ENCODE measurements around the gene UGGT2.
"Not testable (repeated sequence)": the region's sequence is repeated elsewhere in the genome, so short reads cannot be mapped to it uniquely, and the experiment has no call there.

Gene UGGT2

DNA sequence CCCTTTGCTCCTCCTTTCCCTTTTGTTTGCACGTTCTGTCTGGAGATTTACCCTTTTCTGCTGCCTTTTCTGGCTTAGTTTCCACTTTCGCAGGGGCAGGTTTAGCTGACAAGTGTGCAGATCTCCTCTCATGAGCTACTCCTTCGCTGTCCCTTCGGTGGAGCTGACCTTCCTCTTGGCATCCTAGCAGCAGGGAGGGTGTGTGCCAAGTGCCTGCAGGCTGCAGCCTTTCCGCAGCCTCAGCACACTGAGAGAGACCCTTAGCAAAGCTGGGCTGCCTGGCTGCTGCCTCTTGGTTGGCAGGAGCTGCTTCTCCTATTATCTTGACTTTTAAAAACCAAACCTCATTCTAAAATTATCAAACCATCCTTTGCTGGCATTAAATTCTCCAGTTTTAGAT is 243.8 kb downstream of the UGGT2 start:
- DNase-seq = no peak

DNA sequence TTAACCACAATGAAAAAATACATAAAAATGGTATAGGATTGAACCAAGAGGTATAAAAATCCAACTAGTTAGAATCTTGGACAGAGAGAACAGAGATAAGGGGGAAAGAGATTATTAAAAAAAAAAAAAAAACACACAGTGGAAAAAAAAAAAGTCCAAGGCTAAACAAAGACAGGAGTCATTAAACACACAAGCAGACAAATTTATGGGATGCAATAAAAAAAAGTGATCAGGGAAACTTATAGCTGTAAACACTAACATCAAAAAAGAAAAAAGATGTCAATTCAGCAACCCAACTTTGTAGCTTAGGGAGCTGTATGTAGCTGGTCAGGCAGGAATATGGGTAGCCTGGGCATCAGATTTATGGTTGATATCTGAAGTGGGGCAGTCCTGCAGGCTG is 247.3 kb downstream of the UGGT2 start:
- no peak for DNase-seq

DNA sequence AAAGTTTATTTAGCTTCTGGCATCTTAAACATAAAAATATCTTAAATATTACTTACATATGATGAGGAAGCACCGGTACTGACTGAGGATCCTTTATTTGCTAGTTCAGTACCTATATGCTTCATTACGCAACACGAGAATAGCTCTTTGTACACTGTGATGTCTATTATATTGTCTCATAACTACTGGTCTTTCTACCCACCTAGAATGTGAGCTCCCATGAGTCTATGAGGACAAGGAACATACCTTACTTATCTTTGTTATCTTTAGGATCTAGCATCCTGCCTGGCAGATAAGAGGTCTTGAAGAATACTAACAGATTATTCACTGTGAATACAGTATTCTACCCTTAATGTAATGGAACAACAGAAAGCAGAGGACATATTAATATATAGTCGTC is 251.4 kb downstream of the UGGT2 start:
- DNase-seq = no peak

DNA sequence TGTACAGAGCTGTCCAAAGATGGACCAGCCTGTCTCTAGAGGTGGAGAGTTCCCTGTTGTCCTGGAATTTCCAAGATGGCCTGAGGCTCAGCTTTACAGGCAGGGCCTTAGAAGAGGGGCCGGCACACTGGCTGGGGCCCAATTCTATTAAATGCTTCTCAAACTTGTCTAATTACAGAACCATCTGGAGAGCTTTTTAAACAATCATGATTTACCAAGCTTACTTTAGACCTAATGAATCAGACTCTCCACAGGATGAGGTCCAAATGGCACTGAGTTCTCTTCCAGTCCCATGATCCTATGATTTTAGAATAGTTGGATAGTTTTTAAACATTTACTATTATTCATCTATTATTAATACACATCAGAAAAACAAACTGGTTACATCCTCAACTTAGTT is 252.8 kb downstream of the UGGT2 start:
- no peak for DNase-seq

DNA sequence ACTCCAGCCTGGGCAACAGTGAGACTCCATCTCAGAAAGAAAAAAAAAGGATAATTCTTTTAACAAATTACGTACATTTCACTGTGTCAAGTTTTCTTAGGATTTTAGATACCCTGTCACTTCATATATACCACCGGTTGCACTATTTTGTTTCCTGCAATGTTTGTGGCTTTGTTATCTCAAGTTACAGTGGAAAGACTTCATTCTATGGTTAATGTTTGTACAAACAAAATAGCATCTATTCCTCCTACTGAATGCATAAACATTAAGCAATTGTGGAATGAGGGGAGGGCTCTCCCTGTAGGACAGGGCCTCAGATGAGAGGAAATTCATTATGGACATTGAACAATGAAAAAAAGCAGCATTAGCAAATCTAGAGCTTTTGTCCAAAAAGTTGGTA is 256.2 kb downstream of the UGGT2 start:
- no peak for DNase-seq

DNA sequence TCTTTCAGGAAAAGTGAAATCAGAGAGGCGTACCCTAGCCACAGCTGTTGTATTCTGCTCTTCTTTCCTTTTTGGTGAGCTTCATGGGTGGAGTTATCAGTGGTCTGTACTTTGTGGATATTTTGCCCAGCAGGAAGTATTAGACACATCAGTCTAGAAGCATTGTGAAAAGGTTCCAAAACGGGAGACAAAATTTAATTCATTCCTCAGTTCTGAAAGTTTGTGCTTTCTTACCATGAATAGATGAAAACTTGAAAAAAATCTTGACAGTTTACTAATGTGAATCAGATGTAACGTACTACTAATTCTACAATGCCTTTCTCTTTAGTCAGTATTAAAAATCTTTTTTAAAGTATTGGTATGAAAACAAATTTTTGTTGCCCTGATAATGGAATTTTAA is 259.4 kb downstream of the UGGT2 start:
- no peak for DNase-seq

DNA sequence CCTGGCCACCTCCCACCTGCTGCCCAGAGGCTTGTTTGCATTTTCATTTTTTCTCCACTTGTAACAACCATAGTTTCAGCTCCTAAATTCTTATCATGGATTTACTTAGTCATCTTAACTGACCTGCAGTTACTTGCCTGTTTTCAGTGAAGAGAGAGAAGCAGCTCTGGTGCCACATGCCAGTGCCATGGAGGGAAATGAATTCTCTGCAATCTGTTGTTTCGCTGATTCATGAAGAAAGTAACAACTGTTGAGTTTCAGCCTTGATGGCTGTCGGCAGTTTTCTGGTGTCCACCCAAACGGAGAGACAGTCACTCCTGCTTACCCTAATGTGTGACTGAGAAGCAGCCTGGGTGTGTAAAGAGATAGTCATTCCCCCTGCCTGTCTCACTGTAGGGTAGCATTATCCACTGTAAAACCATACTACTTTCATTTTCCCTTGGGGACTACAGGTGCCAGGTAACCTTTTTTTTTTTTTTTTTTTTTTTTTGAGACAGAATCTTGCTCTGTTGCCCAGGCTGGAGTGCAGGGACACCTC is 260.1 kb downstream of the UGGT2 start:
- no peak for DNase-seq

DNA sequence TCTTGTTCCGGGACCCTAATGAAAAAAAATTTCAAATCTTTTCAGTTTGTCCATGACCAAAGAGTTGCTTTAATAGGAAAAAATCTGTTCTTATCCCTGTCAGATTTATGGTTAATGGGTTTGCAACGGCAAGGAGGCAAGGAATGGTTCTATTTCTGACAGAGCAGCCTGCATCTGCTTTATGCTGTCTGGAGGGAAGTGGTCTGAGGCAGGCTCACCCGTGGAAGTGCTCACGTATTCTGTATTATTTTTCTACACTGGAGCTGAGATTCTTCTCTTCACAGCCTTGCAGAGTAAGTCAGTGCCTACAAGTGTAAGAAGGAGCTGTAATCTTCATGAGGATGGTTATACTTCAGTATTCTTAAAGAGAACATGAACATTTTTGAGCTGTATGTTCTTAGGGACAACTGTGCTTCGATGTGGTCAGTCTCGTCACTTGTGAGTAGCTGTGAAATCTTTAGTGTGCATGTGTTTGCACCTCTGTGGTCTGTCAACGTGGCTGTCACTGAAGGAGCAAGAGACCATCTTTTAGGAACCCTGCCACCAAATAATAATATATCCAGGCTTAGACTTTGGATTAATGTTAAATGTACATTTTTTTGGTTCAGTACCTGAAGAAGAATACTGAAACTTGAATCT is 262.0 kb downstream of the UGGT2 start:
- DNase-seq = no peak

DNA sequence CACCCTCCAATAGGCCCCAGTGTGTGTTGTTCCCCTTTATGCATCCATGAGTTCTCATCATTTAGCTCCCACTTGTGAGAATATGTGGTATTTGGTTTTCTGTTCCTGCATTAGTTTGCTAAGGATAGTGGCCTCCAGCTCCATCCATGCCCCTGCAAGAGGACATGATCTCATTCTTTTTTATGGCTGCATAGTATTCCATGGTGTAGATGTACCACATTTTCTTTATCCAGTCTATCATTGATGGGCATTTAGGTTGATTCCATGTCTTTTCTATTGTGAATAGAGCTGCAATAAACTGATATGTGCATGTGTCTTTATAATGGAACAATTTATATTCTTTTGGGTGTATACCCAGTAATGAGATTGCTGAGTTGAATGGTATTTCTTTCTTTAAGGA is 263.9 kb downstream of the UGGT2 start:
- not testable (repeated sequence) for DNase-seq

DNA sequence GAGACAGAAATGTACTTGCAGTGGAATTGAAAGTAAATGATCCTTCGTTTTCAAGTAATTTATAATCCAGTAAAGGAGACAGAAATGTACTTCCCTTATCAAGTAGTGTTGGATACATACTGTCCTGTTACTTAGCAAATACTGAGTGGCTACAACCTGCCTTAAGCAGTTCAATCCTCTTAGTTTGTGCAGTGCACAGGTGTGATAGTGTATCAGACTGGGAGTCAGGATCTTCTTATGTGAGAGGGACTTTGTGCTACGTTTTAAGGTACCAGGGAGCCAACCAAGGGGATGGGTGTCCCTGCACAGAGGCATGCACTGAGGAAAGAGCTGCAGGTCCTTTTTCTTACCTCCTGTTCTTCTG is 265.1 kb downstream of the UGGT2 start:
- no peak for DNase-seq

DNA sequence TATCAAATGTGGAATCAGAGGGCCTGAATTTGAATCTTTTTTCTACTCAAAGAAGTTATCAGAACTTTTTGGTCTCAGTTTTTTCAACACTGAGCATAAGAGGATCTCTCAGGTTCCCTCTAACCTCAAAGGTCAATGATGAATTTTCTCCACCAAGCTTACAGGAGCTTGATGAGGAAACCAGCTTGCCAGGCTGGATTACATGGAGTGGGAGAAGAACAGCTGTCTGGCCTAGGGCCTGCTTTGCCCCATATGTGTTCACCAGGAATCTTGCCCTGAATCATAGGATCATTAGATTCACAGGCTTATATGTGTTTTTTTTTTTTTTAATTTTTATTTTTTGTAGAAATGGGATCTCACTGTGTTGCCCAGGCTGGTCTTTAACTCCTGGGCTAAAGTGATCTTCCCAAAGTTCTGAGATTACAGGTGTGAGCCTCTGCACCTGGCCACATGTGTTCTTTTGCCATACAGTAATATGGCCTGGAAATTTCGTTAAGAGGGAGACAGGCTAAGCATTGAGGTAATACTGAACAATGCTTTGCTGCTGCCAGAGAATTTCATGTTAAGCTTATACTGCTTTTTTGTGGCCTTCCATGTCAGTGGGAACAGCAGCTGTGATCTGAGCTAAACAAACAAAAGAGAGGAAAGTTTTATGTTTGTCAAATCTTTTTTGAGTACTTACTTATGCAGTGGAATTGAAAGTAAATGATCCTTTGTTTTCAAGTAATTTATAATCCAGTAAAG is 265.7 kb downstream of the UGGT2 start:
- no peak for DNase-seq

DNA sequence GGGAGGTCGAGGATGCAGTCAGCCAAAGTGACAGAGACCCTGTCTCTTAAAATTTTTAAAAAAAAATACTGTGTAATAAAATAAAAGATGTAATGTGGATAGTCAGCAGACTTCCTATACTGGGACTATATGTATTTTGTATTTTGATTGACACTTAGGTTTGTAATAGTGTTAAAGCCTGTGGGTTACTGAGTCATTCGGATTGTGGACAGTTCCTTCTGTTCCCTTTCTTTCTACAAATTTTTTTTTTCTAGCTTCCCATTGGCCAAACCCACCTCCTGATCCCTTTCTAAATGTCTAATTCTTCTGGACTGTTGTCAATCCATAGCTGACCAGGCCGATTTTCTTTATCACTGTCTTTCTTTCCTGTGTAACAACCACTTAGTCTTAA is 268.3 kb downstream of the UGGT2 start:
- DNase-seq = no peak

DNA sequence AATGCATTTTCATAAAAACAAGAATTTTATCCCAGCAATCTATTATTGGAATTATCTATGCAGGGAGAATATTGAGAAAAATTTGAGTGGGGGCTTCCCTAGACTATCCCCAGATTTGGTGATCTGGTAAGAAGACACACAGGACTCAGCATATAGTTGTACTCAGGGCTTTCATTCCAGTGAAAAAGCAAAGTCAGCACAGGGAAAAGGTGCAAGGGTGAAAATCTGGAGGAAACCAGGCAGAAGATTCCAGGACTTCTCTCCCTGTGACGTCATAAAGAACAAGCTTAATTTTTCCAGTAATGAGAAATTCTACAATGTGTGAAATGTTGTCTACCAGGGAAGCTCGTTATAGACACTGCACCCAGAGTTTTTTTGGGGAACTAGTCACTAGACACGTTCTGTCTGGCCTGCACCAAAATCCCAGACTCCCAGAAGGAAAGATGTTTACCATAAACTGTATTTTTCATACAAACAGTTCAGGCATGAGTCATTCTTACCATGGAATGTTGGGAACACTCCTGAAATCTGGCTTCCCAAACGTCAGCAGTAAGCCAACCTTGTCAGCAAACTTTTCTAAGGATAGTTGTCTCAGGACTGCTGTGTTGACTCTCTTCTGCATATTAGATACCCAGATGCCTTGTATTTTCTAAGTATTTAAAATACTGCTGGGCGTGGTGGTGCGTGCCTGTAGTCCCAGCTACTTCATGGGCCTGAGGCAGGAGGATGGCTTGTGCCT is 268.9 kb downstream of the UGGT2 start:
- no peak for DNase-seq

DNA sequence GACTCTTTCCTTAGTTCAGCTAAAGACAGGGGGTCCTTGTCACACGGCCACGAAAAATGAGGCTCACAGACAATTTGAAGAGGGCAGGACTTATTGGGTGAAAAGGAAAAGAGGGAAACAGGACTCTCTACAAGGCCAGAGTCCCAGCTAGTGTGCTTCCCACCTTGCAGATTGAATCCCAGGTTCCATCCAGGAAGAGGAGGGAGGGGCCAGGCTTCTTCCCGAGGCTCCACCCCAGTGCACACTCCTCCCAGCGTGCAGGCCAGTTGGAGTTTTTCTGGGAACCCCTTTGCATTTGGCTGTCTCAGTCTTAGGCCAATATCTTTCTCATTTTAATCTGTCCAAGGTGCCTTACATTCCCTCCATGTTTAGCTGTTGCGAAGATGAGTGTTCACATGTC is 269.5 kb downstream of the UGGT2 start:
- no peak for DNase-seq

DNA sequence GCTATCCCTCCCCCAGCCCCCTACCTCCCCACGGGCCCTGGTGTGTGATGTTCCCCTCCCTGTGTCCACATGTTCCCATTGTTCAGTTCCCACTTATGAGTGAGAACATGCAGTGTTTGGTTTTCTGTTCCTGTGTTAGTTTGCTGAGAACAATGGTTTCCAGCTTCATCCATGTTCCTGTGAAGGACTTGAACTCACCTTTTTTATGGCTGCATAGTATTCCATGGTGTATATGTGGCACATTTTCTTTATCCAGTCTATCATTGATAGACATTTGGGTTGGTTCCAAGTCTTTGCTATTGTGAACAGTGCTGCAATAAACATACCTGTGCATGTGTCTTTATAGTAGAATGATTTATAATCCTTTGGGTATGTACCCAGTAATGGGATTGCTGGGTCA is 271.3 kb downstream of the UGGT2 start:
- DNase-seq = not testable (repeated sequence)

DNA sequence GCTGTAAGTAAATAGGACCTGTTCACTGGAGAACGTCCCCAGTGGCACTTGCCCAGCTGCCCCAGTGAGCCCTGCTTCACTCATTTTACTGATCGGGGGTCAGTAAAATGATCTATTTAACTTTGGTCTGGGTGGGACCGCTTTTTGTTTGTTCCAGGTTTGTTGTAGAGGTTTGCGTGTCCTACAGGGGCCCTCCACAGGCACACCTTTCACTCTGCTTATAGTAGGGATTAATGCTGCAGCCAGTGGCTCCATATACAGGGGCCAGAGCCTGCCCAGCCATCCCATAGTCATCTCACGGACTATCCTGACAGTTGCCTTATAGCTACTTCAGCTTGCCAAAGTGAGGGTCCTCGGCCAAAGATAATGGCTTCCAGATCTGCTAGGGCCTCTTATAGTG is 272.2 kb downstream of the UGGT2 start:
- DNase-seq = no peak

DNA sequence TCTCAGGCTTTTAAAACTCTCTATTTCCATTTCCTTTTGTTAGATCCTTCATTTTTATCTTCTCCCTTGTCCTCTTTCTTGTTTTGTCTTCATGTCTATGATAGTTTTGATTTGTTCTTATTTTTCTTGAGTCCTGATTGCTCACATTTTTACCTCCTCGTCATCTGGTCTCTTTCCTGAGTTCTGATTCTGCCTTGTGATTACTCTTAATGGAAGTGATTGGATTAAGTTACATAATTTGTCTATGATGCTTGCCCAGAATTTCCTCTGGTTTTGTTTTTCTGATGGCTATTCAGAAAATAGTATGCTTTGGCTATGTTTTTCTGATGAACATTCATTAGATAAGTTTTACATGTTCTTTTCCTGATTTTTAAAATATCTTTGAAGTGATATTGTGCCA is 273.7 kb downstream of the UGGT2 start:
- DNase-seq = no peak

DNA sequence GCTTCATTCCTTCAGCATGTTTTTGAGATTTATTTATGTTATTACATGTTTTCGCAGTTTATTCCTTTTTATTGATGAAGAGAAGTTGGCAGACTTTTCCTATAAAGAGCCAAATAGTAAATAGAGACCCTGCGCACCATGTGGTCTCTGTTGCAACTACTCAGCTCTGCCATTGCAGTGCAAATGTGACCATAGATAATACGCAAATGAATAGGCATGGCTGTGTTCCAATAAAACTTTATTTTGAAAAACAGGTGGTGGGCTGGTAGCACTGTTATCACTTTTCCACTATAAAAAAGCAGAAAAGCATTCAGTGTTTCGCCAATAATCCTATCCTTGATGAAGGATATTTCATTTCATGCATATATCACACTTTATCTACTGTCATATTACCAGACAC is 281.3 kb downstream of the UGGT2 start:
- DNase-seq = no peak

DNA sequence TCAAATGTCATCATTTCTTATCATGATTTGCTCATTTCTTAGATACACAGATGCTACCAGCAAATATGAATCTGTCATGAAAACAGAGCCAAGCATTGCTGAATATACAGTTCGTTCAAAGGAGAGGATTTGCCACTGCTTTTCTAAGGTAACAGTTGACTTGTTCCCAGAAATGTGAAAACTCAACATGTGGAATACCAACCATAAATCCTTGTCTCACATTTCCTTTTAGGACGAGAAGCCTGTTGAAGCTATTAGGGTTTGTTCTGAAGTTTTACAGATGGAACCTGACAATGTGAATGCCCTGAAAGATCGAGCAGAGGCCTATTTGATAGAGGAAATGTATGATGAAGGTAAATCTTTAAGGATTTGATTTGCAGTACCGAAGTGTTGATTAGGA is 289.6 kb downstream of the UGGT2 start:
- DNase-seq = no peak

DNA sequence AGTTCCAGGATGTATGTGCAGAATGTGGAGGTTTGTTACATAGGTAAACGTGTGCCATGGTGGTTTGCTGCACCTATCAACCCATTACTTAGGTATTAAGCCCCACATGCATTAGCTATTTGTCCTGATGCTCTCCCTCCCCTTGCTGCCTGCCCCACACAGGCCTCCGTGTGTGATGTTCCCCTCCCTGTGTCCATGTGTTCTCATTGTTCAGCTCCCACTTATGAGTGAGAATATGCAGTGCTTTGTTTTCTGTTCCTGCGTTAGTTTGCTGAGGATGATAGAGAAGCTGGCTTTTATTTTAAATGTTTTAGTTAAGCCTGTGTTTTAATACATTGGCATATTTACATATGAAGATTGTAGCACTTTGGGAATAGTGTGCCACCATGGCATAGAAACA is 290.6 kb downstream of the UGGT2 start:
- peak in 4 of 56 donors; percentile 1 to 16 (median 2) for DNase-seq

DNA sequence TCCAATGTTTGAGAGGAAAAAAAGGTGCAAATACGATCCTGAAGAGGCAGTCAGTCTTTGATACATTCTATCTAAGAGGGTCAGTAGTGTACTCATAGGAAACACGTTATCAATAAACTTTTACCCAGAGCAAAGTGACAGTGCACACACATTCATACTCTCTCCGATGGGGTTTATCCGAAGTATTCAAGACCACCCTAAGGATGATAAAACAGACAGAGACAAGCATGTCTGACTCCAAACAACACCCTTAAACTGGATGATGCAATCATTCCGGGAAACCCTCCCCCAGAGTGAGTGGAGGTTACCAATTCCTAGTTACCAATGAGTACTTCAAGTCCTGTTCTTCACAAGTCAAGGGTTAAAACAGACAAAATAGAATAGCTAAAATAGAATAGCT is 297.1 kb downstream of the UGGT2 start:
- no peak for DNase-seq

DNA sequence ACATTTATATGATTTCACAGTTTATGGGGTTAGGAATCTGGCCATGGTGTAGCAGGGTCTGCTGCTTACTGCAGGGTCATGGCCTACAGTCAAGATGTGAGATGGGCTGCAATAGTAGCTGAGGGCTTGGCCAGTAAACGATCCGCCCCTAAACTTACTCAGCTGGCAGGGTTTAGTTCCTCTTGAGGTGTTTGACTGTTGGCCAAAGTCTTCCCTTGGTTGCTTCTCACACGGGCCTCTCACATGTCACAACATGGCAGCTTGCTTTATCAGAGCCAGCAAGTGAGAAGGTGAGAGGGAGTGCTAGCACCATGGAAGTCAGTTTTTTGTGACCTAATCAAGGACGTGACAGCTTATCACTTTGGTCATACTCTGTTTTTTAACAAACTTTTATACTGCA is 299.1 kb downstream of the UGGT2 start:
- DNase-seq = no peak

DNA sequence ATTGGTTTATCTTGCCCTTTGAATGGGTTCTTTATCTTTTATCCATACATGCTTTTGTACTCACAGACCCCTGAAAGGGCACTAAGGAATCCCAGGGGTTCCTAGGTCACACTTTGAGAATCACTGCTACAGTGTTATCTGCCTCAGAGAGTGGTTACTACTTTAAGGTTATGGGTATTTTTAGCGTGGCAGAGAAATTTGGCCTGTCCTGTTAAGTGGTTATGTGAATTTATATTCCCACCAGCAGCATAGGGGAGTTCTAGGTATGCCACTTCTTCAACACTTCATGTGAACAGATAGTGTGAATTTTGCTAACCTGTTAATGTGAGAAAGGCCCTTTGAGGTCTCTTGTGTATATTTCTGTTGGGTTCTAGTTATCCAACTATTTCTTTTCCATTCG is 300.5 kb downstream of the UGGT2 start:
- no peak for DNase-seq

Measured in amygdala (tissue), 56 donors.